A549 (cell line): ENCODE measurements around the gene ROBO1.

Experiments used
- CHD2 ChIP-seq: fragments of 150-350 bp; IDR thresholded peaks from 2 replicates; pipeline ENCODE4 v1.6.1; 2014; ENCODE audit warnings: low read length; ENCODE audit not compliant: partially characterized antibody
- CTCF ChIP-seq: fragments of >200 bp; sonication (Bioruptor Twin); formaldehyde crosslinking; IDR thresholded peaks from 3 replicates; pipeline ENCODE4 v1.5.1; 2016
- E2F6 ChIP-seq: IDR thresholded peaks from 2 replicates; pipeline ENCODE4 v1.6.1; 2012; ENCODE audit warnings: low read depth, borderline replicate concordance
- EP300 ChIP-seq, 2 experiments: fragments of >200 bp; sonication (Bioruptor Twin); formaldehyde crosslinking; IDR thresholded peaks; 2 replicates in 1 of 2; 3 replicates in 1 of 2; pipeline ENCODE4 v1.6.1; 2016 to 2017
- GATA3 ChIP-seq: IDR thresholded peaks from 2 replicates; pipeline ENCODE4 v1.6.1; 2012; ENCODE audit warnings: borderline replicate concordance
- MAX ChIP-seq: IDR thresholded peaks from 2 replicates; pipeline ENCODE4 v1.6.1; 2012
- MYC ChIP-seq: IDR thresholded peaks from 2 replicates; pipeline ENCODE4 v1.6.1; 2012; ENCODE audit warnings: mild to moderate bottlenecking, inconsistent platforms, low read length, improper control_type of control experiment, borderline replicate concordance
- NFE2L2 ChIP-seq: fragments of 150-350 bp; conservative IDR thresholded peaks from 2 replicates; pipeline ENCODE4 v1.6.1; 2014; ENCODE audit warnings: low read length
- NR3C1 ChIP-seq: fragments of >200 bp; sonication (Bioruptor Twin); formaldehyde crosslinking; IDR thresholded peaks from 3 replicates; pipeline ENCODE4 v1.6.1; 2017
- POLR2A ChIP-seq: IDR thresholded peaks from 2 replicates; pipeline ENCODE4 v1.6.1; 2012; ENCODE audit warnings: mild to moderate bottlenecking, low read length
- RARB ChIP-seq: fragments of 250-450 bp; sonication (Bioruptor Pico); IDR thresholded peaks from 2 replicates; pipeline ENCODE4 v1.8.0; 2021; ENCODE audit warnings: mild to moderate bottlenecking, moderate library complexity
- REST ChIP-seq: fragments of 200-600 bp; sonication (generic); IDR thresholded peaks from 2 replicates; pipeline ENCODE4 v1.6.1; 2016; ENCODE audit warnings: antibody characterized with exemption, mild to moderate bottlenecking, moderate library complexity
- TP53 ChIP-seq: fragments of 250-450 bp; sonication (Bioruptor Pico); IDR thresholded peaks from 2 replicates; pipeline ENCODE4 v1.5.0; 2021; ENCODE audit warnings: mild to moderate bottlenecking, moderate library complexity

- TF ChIP-seq CTCF (no peak), CHD2 (no peak), E2F6 (no peak), MYC (no peak), NR3C1 (no peak), REST (no peak), GATA3 (no peak), EP300 (IDR thresholded peaks at IDR 0.05) (no peak), MAX (no peak), POLR2A (no peak), NFE2L2 (no peak), TP53 (no peak), RARB (CRISPR knock-in tag) (no peak)
Measured at GRCh38 chr3:79125313-79125984, 642.3 kb downstream of the ROBO1 start.
